VCaP (cell line): ENCODE results near the gene C3orf38.

Experiments used
- H3K27ac ChIP-seq: fragments of 450-650 bp; 2 replicates; pipeline ENCODE4 v1.5.1; 2017
- CTCF ChIP-seq: fragments of 450-650 bp; conservative IDR thresholded peaks from 2 replicates; pipeline ENCODE4 v1.5.1; 2017; ENCODE audit warnings: mild to moderate bottlenecking, moderate library complexity

Gene C3orf38

GRCh38 chr3:88147261-88147660, 2.5 kb upstream of the C3orf38 start:
- no peak for TF ChIP-seq CTCF
- H3K27ac ChIP-seq: no peak overlapping the region

GRCh38 chr3:88148651-88149050, 1.1 kb upstream of the C3orf38 start:
- TF ChIP-seq CTCF: no peak
- H3K27ac ChIP-seq: peak overlapping the region; percentile 98

GRCh38 chr3:88149101-88149508, 654 bp upstream of the C3orf38 start:
- no peak for TF ChIP-seq CTCF
- H3K27ac ChIP-seq: peak overlapping the region; percentile 98

- TF ChIP-seq CTCF: no peak
- H3K27ac ChIP-seq: peak overlapping the region; percentile 98
These were observed 612 bp downstream of the C3orf38 start for GRCh38 chr3:88150371-88150770.

- TF ChIP-seq CTCF: no peak
These were observed 1.0 kb downstream of the C3orf38 start for GRCh38 chr3:88150806-88151205.

GRCh38 chr3:88151358-88151757, 1.6 kb downstream of the C3orf38 start:
- TF ChIP-seq CTCF: no peak
- H3K27ac ChIP-seq: peak overlapping the region; percentile 98; the same call in 1 of the 2 replicates

More at GRCh38 chr3:88150806-88151205, 1.0 kb downstream of the C3orf38 start:
- H3K27ac ChIP-seq: peak overlapping the region; percentile 98

GRCh38 chr3:88152841-88153240, 3.1 kb downstream of the C3orf38 start:
- H3K27ac ChIP-seq: no peak overlapping the region
- no peak for TF ChIP-seq CTCF
